HG03103 (cell line): Measurements from ENCODE around the gene PDZD4.

Experiments
- ATAC-seq: cut with Tn5 transposase; IDR thresholded peaks from one replicate; pipeline ENCODE4 v1.9.1; 2021; ENCODE audit warnings: low read depth; ENCODE audit not compliant: unreplicated experiment

PDZD4 gene

GRCh38 chrX:153868576-153869472, 38.5 kb upstream of the PDZD4 start:
- ATAC-seq, result no peak

- no peak for ATAC-seq
Measured at GRCh38 chrX:153867671-153868070, 37.3 kb upstream of the PDZD4 start.

GRCh38 chrX:153867139-153867538, 36.8 kb upstream of the PDZD4 start:
- ATAC-seq, result no peak

- no peak for ATAC-seq
Measured at GRCh38 chrX:153866302-153867019, 36.1 kb upstream of the PDZD4 start.

- no peak for ATAC-seq
Measured at GRCh38 chrX:153865685-153866084, 35.3 kb upstream of the PDZD4 start.

- ATAC-seq, result no peak
Measured at GRCh38 chrX:153865321-153865580, 34.9 kb upstream of the PDZD4 start.

- ATAC-seq, result no peak
Measured at GRCh38 chrX:153864561-153865320, 34.4 kb upstream of the PDZD4 start.

- no peak for ATAC-seq
Measured at GRCh38 chrX:153864101-153864500, 33.8 kb upstream of the PDZD4 start.

- no peak for ATAC-seq
Measured at GRCh38 chrX:153863251-153863991, 33.1 kb upstream of the PDZD4 start.

GRCh38 chrX:153862369-153863250, 32.3 kb upstream of the PDZD4 start:
- no peak for ATAC-seq

- no peak for ATAC-seq
Measured at GRCh38 chrX:153861733-153862310, 31.5 kb upstream of the PDZD4 start.

- ATAC-seq, result no peak
Measured at GRCh38 chrX:153861151-153861550, 30.8 kb upstream of the PDZD4 start.

GRCh38 chrX:153857348-153857903, 27.1 kb upstream of the PDZD4 start:
- no peak for ATAC-seq

- no peak for ATAC-seq
Measured at GRCh38 chrX:153854702-153855101, 24.4 kb upstream of the PDZD4 start.

GRCh38 chrX:153853902-153854267, 23.5 kb upstream of the PDZD4 start:
- ATAC-seq, result no peak

- ATAC-seq, result no peak
Measured at GRCh38 chrX:153853180-153853901, 23.0 kb upstream of the PDZD4 start.

- no peak for ATAC-seq
Measured at GRCh38 chrX:153851981-153852380, 21.6 kb upstream of the PDZD4 start.

GRCh38 chrX:153848325-153848724, 18.0 kb upstream of the PDZD4 start:
- ATAC-seq, result no peak
